Measurements from ENCODE around the gene ZNF593OS.

Gene ZNF593OS

GRCh38 chr1:26171084-26172072 is at the start of gene ZNF593OS:
TSS of gene ZNF593OS (minus strand) at chr1:26171832. CDS start at chr1:26171661, 171 bp downstream.
- DNase-seq (ENCODE audit: low read depth, low spot score) = no peak

GRCh38 chr1:26221094-26221493 is 49.5 kb upstream of the ZNF593OS start:
- no peak for DNase-seq (ENCODE audit: low read depth, low spot score)

- no peak for DNase-seq (ENCODE audit: low read depth, low spot score)
Measured at GRCh38 chr1:26220199-26220912, 48.7 kb upstream of the ZNF593OS start.

- no peak for DNase-seq (ENCODE audit: low read depth, low spot score)
Measured at GRCh38 chr1:26218906-26219494, 47.4 kb upstream of the ZNF593OS start.

- DNase-seq (ENCODE audit: low read depth, low spot score) = no peak
Measured at GRCh38 chr1:26215246-26215645, 43.6 kb upstream of the ZNF593OS start.

GRCh38 chr1:26213335-26213905 is 41.8 kb upstream of the ZNF593OS start:
- DNase-seq (ENCODE audit: low read depth, low spot score) = no peak

GRCh38 chr1:26212726-26213125 is 41.1 kb upstream of the ZNF593OS start:
- DNase-seq (ENCODE audit: low read depth, low spot score) = no peak

GRCh38 chr1:26210147-26210870 is 38.7 kb upstream of the ZNF593OS start:
- no peak for DNase-seq (ENCODE audit: low read depth, low spot score)

- DNase-seq (ENCODE audit: low read depth, low spot score) = no peak
Measured at GRCh38 chr1:26203642-26204318, 32.1 kb upstream of the ZNF593OS start.

- DNase-seq (ENCODE audit: low read depth, low spot score) = no peak
Measured at GRCh38 chr1:26200413-26200812, 28.8 kb upstream of the ZNF593OS start.

GRCh38 chr1:26197813-26198212 is 26.2 kb upstream of the ZNF593OS start:
- DNase-seq (ENCODE audit: low read depth, low spot score) = no peak

GRCh38 chr1:26197301-26197700 is 25.7 kb upstream of the ZNF593OS start:
- DNase-seq (ENCODE audit: low read depth, low spot score) = no peak

- no peak for DNase-seq (ENCODE audit: low read depth, low spot score)
Measured at GRCh38 chr1:26195805-26196204, 24.2 kb upstream of the ZNF593OS start.

GRCh38 chr1:26191739-26192138 is 20.1 kb upstream of the ZNF593OS start:
- no peak for DNase-seq (ENCODE audit: low read depth, low spot score)

- DNase-seq (ENCODE audit: low read depth, low spot score) = no peak
Measured at GRCh38 chr1:26190373-26190987, 18.8 kb upstream of the ZNF593OS start, which contains the start of gene CATSPER4. TSS of gene CATSPER4 (plus strand) at chr1:26190602. CDS start at chr1:26190628, 26 bp downstream.

- no peak for DNase-seq (ENCODE audit: low read depth, low spot score)
Measured at GRCh38 chr1:26189751-26190275, 18.2 kb upstream of the ZNF593OS start.

- DNase-seq (ENCODE audit: low read depth, low spot score) = no peak
Measured at GRCh38 chr1:26189331-26189730, 17.7 kb upstream of the ZNF593OS start.

- DNase-seq (ENCODE audit: low read depth, low spot score) = no peak
Measured at GRCh38 chr1:26188477-26188876, 16.8 kb upstream of the ZNF593OS start.

- DNase-seq (ENCODE audit: low read depth, low spot score) = no peak
Measured at GRCh38 chr1:26187882-26188281, 16.2 kb upstream of the ZNF593OS start.

GRCh38 chr1:26184883-26185282 is 13.3 kb upstream of the ZNF593OS start:
- DNase-seq (ENCODE audit: low read depth, low spot score) = no peak
